PC-9 (cell line): ENCODE data around the gene ARMCX1.

ENCODE experiments used
- CTCF ChIP-seq: fragments of 200-600 bp; sonication (generic); conservative IDR thresholded peaks from 2 replicates; pipeline ENCODE4 v1.6.1; 2017; ENCODE audit warnings: mixed run types, antibody characterized with exemption, mild to moderate bottlenecking, moderate library complexity
- EZH2 ChIP-seq: fragments of 200-600 bp; sonication (generic); IDR thresholded peaks from 2 replicates; pipeline ENCODE4 v1.8.0; 2017; ENCODE audit warnings: antibody characterized with exemption, low read depth

GRCh38 chrX:101595739-101596419 is 45.5 kb downstream of the ARMCX1 start:
- peak; percentile 81 for TF ChIP-seq CTCF
- TF ChIP-seq EZH2: no peak
